Measurements from ENCODE around the gene AUH. TPM values are rescaled to one million over a fixed set of nuclear protein-coding genes. Genes with fewer than 3 reads are reported as not detected.

AUH gene
- total RNA-seq, 2 donors from 2014 or later, result 23.0 to 23.5 TPM

DNA sequence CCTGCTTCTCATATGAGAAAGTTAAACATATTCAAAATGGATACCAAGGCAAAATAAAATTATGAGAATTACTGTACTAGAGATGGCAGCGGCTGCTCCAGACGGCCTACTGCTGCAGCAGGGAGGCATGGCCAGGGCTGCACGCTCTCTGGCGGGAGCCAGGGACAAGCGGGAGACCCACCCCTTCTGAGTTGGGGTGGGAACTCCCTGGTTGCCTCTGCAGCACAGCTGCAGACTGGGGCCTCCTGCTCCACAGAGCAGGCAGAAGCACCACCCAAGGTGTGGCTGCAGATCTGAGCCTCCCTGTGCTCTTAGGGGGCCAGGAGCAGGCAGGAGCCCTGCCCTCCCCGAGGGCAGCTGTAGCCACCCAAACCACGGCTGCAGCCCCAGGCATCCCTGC lies 2.3 kb upstream of the AUH start:
- Mint-ChIP-seq H3K27ac (no peak overlapping the region), H3K27me3 (ENCODE audit: insufficient read depth) (peaks cover 4% of the 10 kb centered on the region), H3K9me3 (peaks cover 17% of the 10 kb centered on the region), H3K36me3 (ENCODE audit: low read depth) (peaks cover 8% of the 10 kb centered on the region), H3K4me3 (no peak overlapping the region), H3K4me1 (peaks cover 15% of the 10 kb centered on the region)
- 93 to 94% methylated on average over 3 to 7 of the region's 7 CpGs for WGBS, 2 experiments (ENCODE audit: insufficient coverage in 1 of 2, insufficient read length in 1 of 2)
- H3K4me3 ChIP-seq (ENCODE audit: low read length), result no peak overlapping the region
- H3K27ac ChIP-seq (ENCODE audit: low read depth, low read length), result no peak overlapping the region
- peaks cover 2% of the 10 kb centered on the region for H3K4me1 ChIP-seq (ENCODE audit: control insufficient read depth, insufficient read depth, low read length)
- peaks cover 5% of the 10 kb centered on the region for H3K36me3 ChIP-seq (ENCODE audit: control insufficient read depth, insufficient read depth, low read length)
- no peak overlapping the region for H3K9ac ChIP-seq (ENCODE audit: extremely low read depth, low read length, poor library complexity, severe bottlenecking)
- no peaks in the 10 kb centered on the region for H3K27me3 ChIP-seq (ENCODE audit: control insufficient read depth, insufficient read depth, low read length, poor library complexity, severe bottlenecking)
- TF ChIP-seq, protein P1, sequence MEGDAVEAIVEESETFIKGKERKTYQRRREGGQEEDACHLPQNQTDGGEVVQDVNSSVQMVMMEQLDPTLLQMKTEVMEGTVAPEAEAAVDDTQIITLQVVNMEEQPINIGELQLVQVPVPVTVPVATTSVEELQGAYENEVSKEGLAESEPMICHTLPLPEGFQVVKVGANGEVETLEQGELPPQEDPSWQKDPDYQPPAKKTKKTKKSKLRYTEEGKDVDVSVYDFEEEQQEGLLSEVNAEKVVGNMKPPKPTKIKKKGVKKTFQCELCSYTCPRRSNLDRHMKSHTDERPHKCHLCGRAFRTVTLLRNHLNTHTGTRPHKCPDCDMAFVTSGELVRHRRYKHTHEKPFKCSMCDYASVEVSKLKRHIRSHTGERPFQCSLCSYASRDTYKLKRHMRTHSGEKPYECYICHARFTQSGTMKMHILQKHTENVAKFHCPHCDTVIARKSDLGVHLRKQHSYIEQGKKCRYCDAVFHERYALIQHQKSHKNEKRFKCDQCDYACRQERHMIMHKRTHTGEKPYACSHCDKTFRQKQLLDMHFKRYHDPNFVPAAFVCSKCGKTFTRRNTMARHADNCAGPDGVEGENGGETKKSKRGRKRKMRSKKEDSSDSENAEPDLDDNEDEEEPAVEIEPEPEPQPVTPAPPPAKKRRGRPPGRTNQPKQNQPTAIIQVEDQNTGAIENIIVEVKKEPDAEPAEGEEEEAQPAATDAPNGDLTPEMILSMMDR (conservative IDR thresholded peaks at IDR 0.05), result no peak
- H3K9me3 ChIP-seq (ENCODE audit: control insufficient read depth, low read length), result peaks cover 11% of the 10 kb centered on the region
- DNase-seq, result no peak

DNA sequence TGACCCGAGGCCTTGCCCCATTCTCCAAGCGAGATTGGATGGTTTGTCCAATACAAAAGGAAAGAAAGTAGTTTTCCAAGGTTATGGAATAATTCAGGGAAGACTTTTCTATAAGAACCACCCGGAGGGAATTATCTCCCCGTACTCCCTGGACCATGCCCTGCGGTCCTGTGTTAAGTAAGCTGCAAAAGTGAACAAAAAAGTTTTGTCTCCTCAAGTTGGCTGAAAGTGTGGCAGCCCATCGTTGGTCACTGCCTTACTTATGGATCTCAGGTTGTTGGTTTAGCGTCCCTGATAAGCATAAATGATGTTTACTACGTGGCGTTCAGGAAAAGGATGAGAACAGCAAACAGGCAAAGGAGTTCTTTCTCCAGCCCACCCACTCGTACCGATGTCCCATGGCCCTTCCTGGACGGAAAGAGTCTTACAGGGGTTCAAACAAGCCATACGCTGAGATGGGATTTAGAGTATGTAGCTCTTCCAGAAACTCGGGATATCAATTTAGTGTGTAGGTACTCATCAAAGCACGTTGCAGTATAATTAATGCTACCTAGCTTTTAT lies 413 bp upstream of the AUH start:
- H3K4me1 ChIP-seq (ENCODE audit: control insufficient read depth, insufficient read depth, low read length), result peaks cover 2% of the 10 kb centered on the region
- Mint-ChIP-seq H3K27ac (peak overlapping the region; percentile 40), H3K9me3 (peaks cover 8% of the 10 kb centered on the region), H3K4me1 (peaks cover 17% of the 10 kb centered on the region), H3K4me3 (peak overlapping the region; percentile 95), H3K36me3 (ENCODE audit: low read depth) (peaks cover 8% of the 10 kb centered on the region), H3K27me3 (ENCODE audit: insufficient read depth) (no peaks in the 10 kb centered on the region)
- H3K9me3 ChIP-seq (ENCODE audit: control insufficient read depth, low read length), result peaks cover 6% of the 10 kb centered on the region
- peaks cover 8% of the 10 kb centered on the region for H3K36me3 ChIP-seq (ENCODE audit: control insufficient read depth, insufficient read depth, low read length)
- DNase-seq, result no peak
- 67 to 79% methylated on average over 11 to 15 of the region's 15 CpGs for WGBS, 2 experiments (ENCODE audit: insufficient coverage in 1 of 2, insufficient read length in 1 of 2)
- peak overlapping the region; percentile 97 for H3K4me3 ChIP-seq (ENCODE audit: low read length)
- no peak overlapping the region for H3K27ac ChIP-seq (ENCODE audit: low read depth, low read length)
- TF ChIP-seq, protein P1 (conservative IDR thresholded peaks at IDR 0.05), result no peak
- H3K9ac ChIP-seq (ENCODE audit: extremely low read depth, low read length, poor library complexity, severe bottlenecking), result no peak overlapping the region
- H3K27me3 ChIP-seq (ENCODE audit: control insufficient read depth, insufficient read depth, low read length, poor library complexity, severe bottlenecking), result no peaks in the 10 kb centered on the region

DNA sequence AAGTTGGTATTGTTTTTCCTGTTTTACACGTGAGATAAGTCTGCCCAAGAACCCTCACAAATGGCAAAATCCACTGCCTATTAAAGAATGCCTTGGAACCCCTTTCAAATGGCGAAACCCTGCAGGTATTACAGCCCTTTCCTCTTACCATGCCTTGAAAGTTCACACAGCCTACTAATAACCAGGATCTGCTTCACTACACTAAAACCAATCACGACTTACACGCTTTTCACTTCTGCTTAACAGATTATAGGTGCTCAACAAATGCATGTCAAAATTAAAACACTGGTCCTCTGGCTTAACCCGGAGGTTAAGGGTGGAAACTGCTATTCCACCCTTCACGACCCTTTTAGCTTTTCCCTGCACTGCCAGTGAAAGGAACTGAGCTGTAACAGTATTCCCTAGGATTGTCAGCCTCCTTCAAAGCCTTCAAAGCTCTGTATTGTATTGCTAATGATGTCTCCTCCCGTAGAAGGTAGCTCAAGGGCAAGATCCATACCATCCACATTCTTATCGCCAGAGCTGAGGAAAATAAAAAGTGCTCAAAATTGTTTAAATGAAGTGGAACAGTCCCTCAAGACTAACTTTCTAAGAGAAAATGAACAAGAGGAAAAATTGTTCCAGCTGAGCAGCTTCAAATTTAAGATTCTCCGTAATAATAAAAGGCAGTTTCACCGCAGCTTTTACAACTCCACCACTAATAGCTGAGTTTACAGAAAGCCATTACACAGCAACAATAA lies 997 bp downstream of the AUH start:
- Mint-ChIP-seq H3K36me3 (ENCODE audit: low read depth) (peaks cover 13% of the 10 kb centered on the region), H3K27ac (peak overlapping the region; percentile 98), H3K4me3 (peak overlapping the region; percentile 95), H3K9me3 (peaks cover 8% of the 10 kb centered on the region), H3K4me1 (peaks cover 17% of the 10 kb centered on the region), H3K27me3 (ENCODE audit: insufficient read depth) (no peaks in the 10 kb centered on the region)
- 6 to 17% methylated on average over 4 to 9 of the region's 10 CpGs for WGBS, 2 experiments (ENCODE audit: insufficient coverage in 1 of 2, insufficient read length in 1 of 2)
- DNase-seq, result peak; percentile 62
- H3K36me3 ChIP-seq (ENCODE audit: control insufficient read depth, insufficient read depth, low read length), result peaks cover 18% of the 10 kb centered on the region
- H3K27me3 ChIP-seq (ENCODE audit: control insufficient read depth, insufficient read depth, low read length, poor library complexity, severe bottlenecking), result no peaks in the 10 kb centered on the region
- TF ChIP-seq, protein P1 (conservative IDR thresholded peaks at IDR 0.05), result no peak
- peak overlapping the region; percentile 97 for H3K4me3 ChIP-seq (ENCODE audit: low read length)
- peak overlapping the region; percentile 72 for H3K9ac ChIP-seq (ENCODE audit: extremely low read depth, low read length, poor library complexity, severe bottlenecking)
- H3K4me1 ChIP-seq (ENCODE audit: control insufficient read depth, insufficient read depth, low read length), result peaks cover 2% of the 10 kb centered on the region
- peak overlapping the region; percentile 68 for H3K27ac ChIP-seq (ENCODE audit: low read depth, low read length)
- peaks cover 4% of the 10 kb centered on the region for H3K9me3 ChIP-seq (ENCODE audit: control insufficient read depth, low read length)

Data from endodermal cell (in vitro differentiated cells).